Astrocyte of the hippocampus (primary cell): ENCODE data around the gene ZBED6.
"Not testable (repeated sequence)": the region's sequence is repeated elsewhere in the genome, so short reads cannot be mapped to it uniquely, and the experiment has no call there.

Source experiments
- DNase-seq: peaks from one replicate; pipeline ENCODE4 v3.0.0; 2011; ENCODE audit warnings: low read depth, low spot score

The ZBED6 gene

GRCh38 chr1:203795441-203796235 lies at the start of gene ZBED6, which contains the start of gene ZC3H11A:
ZBED6 (plus strand) TSS chr1:203795623; CDS start chr1:203797523, 1,900 bp downstream.
ZC3H11A (plus strand) TSS chr1:203795623; CDS start chr1:203817071, 21,448 bp downstream.
- DNase-seq, result peak; percentile 99

GRCh38 chr1:203746281-203746680 lies 49.1 kb upstream of the ZBED6 start:
- no peak for DNase-seq

GRCh38 chr1:203751051-203751450 lies 44.4 kb upstream of the ZBED6 start:
- peak; percentile 75 for DNase-seq

- not testable (repeated sequence) for DNase-seq
Observed at GRCh38 chr1:203751618-203752361, 43.6 kb upstream of the ZBED6 start.

- no peak for DNase-seq
Observed at GRCh38 chr1:203754455-203754864, 41.0 kb upstream of the ZBED6 start.

- no peak for DNase-seq
Observed at GRCh38 chr1:203756036-203756435, 39.4 kb upstream of the ZBED6 start.

GRCh38 chr1:203758749-203759148 lies 36.7 kb upstream of the ZBED6 start:
- not testable (repeated sequence) for DNase-seq

GRCh38 chr1:203760506-203760905 lies 34.9 kb upstream of the ZBED6 start:
- no peak for DNase-seq

GRCh38 chr1:203761958-203762357 lies 33.5 kb upstream of the ZBED6 start:
- peak; percentile 14 for DNase-seq

GRCh38 chr1:203763505-203763904 lies 31.9 kb upstream of the ZBED6 start:
- DNase-seq, result no peak

- DNase-seq, result no peak
Observed at GRCh38 chr1:203764105-203765028, 31.1 kb upstream of the ZBED6 start.

GRCh38 chr1:203765029-203765837 lies 30.2 kb upstream of the ZBED6 start, which contains the start of gene LAX1:
LAX1 (plus strand) TSS chr1:203765183; CDS start chr1:203765566, 383 bp downstream.
- DNase-seq, result no peak

- no peak for DNase-seq
Observed at GRCh38 chr1:203768256-203768655, 27.2 kb upstream of the ZBED6 start.

GRCh38 chr1:203769505-203770343 lies 25.7 kb upstream of the ZBED6 start:
- peak; percentile 96 for DNase-seq

- no peak for DNase-seq
Observed at GRCh38 chr1:203771901-203772301, 23.5 kb upstream of the ZBED6 start.

- no peak for DNase-seq
Observed at GRCh38 chr1:203772836-203773235, 22.6 kb upstream of the ZBED6 start.

GRCh38 chr1:203776636-203777035 lies 18.8 kb upstream of the ZBED6 start:
- no peak for DNase-seq

GRCh38 chr1:203777596-203777995 lies 17.8 kb upstream of the ZBED6 start:
- no peak for DNase-seq

- no peak for DNase-seq
Observed at GRCh38 chr1:203778146-203778545, 17.3 kb upstream of the ZBED6 start.

- DNase-seq, result no peak
Observed at GRCh38 chr1:203778789-203779188, 16.6 kb upstream of the ZBED6 start.
